ENCODE data around the gene TYMP.

TYMP gene

DNA sequence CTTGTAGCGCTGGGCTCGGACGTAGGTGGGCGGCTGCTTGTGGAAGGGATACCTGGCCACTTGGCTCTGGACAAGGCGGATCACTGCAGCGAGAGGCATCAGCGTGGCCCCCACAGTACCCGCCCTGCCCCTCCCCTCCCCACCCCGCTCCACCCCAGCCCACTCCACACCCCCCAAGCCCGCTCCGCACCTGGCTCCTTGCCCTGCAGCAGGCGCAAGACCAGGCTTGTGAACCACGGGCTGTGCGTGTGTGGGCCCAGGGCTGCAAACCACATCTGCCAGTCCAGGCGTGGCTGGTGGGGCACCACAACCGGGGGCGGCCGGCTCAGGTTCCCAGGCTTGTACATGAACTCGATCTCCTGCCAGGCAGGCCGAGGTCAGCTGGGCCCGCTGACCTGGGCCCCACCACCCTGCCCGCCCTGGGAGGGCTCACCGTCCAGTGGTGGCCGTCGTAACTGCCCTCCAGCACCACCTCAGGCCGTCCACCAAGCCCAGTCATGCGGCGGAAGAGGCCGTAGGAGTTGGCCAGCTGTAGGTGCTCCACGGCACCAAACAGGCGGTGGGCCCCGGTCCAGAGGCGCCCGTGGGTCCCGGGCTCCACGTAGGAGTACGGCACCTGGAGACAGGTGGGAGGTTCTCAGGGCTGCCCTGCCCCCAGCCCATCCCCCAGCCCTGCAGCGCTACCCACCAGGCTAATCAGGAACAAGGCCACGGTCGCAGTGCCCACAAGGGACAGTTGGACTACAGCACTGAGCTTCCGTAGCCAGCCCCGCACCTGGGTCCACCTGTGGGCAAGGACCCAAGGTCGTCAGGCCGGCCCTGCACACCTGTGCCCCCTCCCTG, 25.2 kb downstream of the TYMP start:
- DNase-seq = no peak
- TF ChIP-seq, protein P1, sequence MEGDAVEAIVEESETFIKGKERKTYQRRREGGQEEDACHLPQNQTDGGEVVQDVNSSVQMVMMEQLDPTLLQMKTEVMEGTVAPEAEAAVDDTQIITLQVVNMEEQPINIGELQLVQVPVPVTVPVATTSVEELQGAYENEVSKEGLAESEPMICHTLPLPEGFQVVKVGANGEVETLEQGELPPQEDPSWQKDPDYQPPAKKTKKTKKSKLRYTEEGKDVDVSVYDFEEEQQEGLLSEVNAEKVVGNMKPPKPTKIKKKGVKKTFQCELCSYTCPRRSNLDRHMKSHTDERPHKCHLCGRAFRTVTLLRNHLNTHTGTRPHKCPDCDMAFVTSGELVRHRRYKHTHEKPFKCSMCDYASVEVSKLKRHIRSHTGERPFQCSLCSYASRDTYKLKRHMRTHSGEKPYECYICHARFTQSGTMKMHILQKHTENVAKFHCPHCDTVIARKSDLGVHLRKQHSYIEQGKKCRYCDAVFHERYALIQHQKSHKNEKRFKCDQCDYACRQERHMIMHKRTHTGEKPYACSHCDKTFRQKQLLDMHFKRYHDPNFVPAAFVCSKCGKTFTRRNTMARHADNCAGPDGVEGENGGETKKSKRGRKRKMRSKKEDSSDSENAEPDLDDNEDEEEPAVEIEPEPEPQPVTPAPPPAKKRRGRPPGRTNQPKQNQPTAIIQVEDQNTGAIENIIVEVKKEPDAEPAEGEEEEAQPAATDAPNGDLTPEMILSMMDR (IDR thresholded peaks at IDR 0.05) = no peak
- no peaks in the 10 kb centered on the region for H3K36me3 Mint-ChIP-seq (ENCODE audit: low read depth)

DNA sequence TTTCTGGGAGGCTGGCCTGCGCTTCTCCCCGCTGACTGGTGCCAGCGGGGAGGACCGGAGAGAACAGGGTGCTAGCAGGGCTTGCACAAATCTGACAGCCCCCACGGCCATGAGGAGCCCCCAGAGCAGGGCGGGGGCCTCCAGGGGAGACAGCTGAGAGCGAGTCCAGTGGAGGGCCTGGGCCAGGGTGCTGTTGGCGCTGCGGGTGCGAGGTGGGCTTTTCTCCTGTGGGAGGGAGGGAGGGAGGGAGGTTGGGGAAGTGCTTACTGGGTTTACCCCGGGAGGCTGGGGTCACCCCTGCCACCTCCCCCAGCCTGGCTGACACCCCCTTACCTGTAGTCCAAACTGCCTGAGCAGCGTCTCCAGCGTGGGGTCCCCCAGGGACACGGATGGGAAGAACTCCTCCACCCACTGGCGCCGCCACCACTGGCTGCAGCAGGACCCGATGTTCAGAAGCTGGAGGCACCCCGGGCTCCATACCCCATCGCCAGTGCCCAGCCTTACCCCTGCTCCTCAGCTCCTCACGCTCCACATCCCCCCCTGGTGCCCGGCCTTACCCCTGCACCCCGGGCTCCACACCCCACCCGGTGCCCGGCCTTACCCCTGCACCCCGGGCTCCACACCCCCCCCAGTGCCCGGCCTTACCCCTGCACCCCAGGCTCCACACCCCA, 26.2 kb downstream of the TYMP start:
- no peak overlapping the region for H3K27ac Mint-ChIP-seq
- H3K36me3 Mint-ChIP-seq (ENCODE audit: low read depth) = no peaks in the 10 kb centered on the region
- peaks cover 5% of the 10 kb centered on the region for H3K27me3 Mint-ChIP-seq (ENCODE audit: low read depth, poor library complexity)
- peaks cover 6% of the 10 kb centered on the region for H3K4me1 Mint-ChIP-seq
- DNase-seq = no peak
- no peaks in the 10 kb centered on the region for H3K9me3 Mint-ChIP-seq
- no peak overlapping the region for H3K4me3 Mint-ChIP-seq
- TF ChIP-seq, protein P1 (IDR thresholded peaks at IDR 0.05) = no peak

More for the DNA sequence above, 25.2 kb downstream of the TYMP start:
- H3K27ac Mint-ChIP-seq = no peak overlapping the region
- H3K27me3 Mint-ChIP-seq (ENCODE audit: low read depth, poor library complexity) = peaks cover 2% of the 10 kb centered on the region
- no peak overlapping the region for H3K4me3 Mint-ChIP-seq
- no peaks in the 10 kb centered on the region for H3K9me3 Mint-ChIP-seq
- peaks cover 12% of the 10 kb centered on the region for H3K4me1 Mint-ChIP-seq

DNA sequence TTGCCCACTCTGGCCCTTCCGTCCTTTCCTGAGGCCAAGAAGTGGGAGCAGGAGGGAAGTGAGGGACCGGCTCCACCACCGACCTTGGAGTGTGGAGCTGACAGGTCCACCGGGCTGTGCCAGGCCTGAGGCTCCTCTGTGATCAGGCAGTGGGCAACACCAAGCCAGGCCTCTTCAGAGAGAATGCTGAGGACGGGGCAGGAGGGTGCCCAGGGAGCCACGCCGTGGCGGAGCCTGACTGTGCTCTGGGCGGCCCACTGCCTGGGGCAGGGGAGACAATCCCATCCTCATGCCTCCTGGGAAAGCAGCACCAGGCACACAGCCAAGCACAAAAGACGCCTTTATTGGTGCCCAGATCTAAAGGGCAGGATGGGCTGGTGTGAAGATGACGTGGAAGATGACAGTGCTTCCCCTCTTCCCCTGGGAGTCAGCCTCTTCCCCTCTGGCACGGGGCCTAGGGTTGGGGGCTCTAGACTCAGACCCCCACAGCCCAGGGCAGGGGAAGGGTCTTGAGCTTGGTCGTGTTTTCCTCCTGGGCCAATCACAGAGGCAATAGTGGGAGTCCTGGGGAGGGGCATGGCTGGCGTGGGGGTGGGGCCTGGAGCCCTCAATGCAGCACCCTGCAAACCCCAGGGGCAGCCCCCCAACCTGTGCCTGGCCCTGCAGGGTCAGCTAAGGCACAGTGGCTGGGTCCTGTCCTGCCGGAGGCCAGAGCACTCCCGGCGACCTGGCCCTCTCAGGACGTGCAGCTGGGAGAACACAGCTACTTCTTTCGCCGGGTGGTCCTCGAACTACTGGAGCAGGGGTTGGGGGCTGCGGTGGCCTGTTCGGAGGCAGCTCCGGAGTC, 27.0 kb downstream of the TYMP start:
- Mint-ChIP-seq H3K27ac (peak overlapping the region; percentile 48), H3K9me3 (no peaks in the 10 kb centered on the region), H3K4me1 (peaks cover 11% of the 10 kb centered on the region), H3K27me3 (ENCODE audit: low read depth, poor library complexity) (peaks cover 5% of the 10 kb centered on the region), H3K36me3 (ENCODE audit: low read depth) (no peaks in the 10 kb centered on the region), H3K4me3 (no peak overlapping the region)
- no peak for DNase-seq
- TF ChIP-seq, protein P1 (IDR thresholded peaks at IDR 0.05) = no peak

DNA sequence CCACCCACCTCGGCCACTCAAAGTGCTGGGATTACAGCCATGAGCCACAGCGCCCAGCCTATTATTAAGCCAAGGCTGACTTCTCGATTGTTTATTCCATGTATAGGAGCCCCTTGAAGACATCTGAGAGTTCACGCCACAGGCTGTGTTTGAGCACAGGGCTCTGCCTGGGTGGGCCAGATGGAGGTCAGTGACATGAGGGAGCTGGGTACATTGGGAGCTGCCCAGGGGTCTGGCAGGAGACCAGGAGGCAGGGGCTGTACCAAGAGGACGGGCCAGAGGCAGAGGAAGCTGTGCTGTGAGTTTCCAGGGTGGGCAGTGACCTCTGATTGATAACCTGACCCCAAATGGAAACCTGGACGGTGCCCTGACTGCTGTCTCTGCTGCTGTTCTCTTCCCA, 27.7 kb downstream of the TYMP start:
- Mint-ChIP-seq H3K36me3 (ENCODE audit: low read depth) (no peaks in the 10 kb centered on the region), H3K4me3 (no peak overlapping the region), H3K27ac (no peak overlapping the region), H3K27me3 (ENCODE audit: low read depth, poor library complexity) (peaks cover 5% of the 10 kb centered on the region), H3K4me1 (peaks cover 16% of the 10 kb centered on the region), H3K9me3 (no peaks in the 10 kb centered on the region)
- DNase-seq = no peak
- TF ChIP-seq, protein P1 (IDR thresholded peaks at IDR 0.05) = no peak

DNA sequence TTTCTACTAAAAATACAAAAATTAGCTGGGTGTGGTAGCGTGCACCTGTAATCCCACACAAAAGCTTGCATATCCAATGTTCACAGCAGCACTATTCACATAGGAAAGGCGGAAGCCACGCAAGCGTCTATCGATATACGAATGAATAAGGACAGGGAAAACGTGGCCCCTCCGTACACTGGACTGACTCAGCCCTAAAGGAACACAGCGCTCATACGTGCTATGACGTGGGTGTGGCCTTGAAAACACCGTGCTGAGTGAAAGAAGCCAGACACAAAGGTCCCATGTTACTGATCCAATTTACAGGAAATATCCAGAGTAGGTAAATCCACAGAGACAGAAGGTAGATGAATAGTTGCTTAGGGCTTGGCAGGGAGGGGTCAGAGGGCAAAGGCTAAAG, 29.4 kb downstream of the TYMP start:
- Mint-ChIP-seq H3K27ac (no peak overlapping the region), H3K36me3 (ENCODE audit: low read depth) (no peaks in the 10 kb centered on the region), H3K27me3 (ENCODE audit: low read depth, poor library complexity) (peaks cover 9% of the 10 kb centered on the region), H3K4me1 (peaks cover 20% of the 10 kb centered on the region), H3K9me3 (no peaks in the 10 kb centered on the region), H3K4me3 (no peak overlapping the region)
- TF ChIP-seq, protein P1 (IDR thresholded peaks at IDR 0.05) = no peak
- no peak for DNase-seq
